Epithelial cell of esophagus (primary cell): ENCODE data around the gene CPNE4.

ENCODE experiments used
- DNase-seq: peaks from one replicate; pipeline ENCODE4 v3.0.0; 2010; ENCODE audit warnings: low read depth
- H3K4me3 ChIP-seq: 2 replicates; pipeline ENCODE4 v1.5.1; 2011; ENCODE audit warnings: mild to moderate bottlenecking, low read length, control low read depth
- TF ChIP-seq, protein P1 (sequence below): IDR thresholded peaks from 2 replicates; pipeline ENCODE4 v1.5.1; 2011; ENCODE audit warnings: low read depth, mild to moderate bottlenecking, low read length, control low read depth, inconsistent platforms; ENCODE audit not compliant: insufficient read depth; ENCODE audit errors: missing control alignments

The CPNE4 gene

DNA sequence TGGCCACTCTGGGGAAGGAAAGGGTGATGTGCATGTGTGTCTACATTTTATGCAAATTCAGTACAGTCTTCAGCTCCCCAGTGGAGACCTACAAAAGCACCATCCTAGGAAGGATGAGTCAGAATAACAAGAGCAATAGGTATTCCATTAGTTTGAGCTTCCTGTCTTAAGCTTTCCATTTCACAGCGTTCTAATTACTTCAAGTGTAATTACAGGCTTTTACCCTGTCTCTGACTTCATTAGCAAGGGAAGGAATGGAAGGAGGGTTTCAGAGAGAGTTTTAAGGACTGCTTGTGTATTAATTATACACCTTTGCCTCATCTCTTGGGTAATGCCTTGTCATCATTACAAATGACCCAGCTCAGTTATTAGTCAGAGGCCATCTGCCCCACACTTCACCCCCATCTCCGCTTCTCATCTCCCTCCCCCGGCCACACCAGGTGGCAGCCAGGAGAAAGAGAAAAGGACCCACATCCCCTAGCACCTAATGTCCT is 329.2 kb downstream of the CPNE4 start:
- peak; percentile 57 for DNase-seq
- no peak overlapping the region for H3K4me3 ChIP-seq
- TF ChIP-seq, protein P1, sequence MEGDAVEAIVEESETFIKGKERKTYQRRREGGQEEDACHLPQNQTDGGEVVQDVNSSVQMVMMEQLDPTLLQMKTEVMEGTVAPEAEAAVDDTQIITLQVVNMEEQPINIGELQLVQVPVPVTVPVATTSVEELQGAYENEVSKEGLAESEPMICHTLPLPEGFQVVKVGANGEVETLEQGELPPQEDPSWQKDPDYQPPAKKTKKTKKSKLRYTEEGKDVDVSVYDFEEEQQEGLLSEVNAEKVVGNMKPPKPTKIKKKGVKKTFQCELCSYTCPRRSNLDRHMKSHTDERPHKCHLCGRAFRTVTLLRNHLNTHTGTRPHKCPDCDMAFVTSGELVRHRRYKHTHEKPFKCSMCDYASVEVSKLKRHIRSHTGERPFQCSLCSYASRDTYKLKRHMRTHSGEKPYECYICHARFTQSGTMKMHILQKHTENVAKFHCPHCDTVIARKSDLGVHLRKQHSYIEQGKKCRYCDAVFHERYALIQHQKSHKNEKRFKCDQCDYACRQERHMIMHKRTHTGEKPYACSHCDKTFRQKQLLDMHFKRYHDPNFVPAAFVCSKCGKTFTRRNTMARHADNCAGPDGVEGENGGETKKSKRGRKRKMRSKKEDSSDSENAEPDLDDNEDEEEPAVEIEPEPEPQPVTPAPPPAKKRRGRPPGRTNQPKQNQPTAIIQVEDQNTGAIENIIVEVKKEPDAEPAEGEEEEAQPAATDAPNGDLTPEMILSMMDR = no peak

DNA sequence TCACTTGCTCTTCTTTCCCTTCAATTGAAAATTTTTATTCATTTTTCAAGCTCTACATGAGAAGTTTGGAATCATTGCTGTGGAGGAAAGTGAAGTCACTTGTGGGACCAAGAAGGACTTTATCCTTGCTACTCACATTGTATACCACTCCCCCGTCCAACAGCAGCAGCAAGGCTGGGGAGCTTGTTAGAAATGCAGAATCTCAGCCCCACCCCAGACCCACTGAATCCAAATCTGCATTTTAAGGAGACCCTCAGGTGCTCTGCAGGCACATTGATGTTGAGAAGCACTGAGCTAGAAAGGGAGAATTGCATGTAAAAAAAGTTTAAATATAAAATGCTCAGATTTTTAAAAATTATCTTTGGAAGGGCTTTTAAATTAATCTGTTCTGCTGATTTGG is 329.7 kb downstream of the CPNE4 start:
- TF ChIP-seq, protein P1 = no peak
- no peak overlapping the region for H3K4me3 ChIP-seq
- DNase-seq = no peak

DNA sequence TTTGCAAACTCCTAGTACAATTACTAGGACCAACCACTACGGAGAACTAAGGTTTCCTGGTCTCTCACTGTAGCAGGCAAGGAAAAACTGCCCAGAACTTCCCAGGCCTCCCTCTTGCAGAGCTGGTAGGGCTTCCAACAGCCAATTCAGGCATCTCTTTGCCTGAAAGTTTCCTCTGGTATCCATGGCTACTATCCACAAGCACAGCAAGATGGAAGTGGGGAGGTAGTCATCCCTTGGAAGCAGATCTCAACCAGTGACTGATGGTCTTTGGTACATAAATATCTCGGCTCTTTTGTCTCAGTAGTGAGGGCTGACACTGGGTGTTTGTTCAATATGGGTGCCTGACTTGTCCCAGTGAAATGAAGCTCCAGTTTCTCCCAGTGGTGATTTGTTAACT is 330.7 kb downstream of the CPNE4 start:
- TF ChIP-seq, protein P1 = no peak
- no peak overlapping the region for H3K4me3 ChIP-seq
- no peak for DNase-seq

DNA sequence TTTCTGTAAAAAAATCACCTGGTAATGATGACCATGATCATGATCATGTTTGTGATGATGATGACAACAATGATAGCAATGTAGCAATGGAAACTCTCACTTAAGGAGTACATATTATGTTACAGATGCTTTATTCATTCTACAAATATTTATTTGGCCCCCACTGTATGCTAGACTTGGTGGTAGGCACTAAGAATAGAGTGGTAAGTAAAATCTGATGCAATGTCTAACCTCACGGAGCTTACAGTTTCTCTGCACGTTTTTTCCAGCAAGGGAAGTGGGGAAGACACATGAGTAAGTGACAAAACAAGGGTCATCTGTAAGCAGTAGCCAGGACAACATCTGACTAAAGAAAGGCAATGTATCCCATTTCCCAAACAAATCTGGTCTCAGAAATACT is 332.7 kb downstream of the CPNE4 start:
- TF ChIP-seq, protein P1 = no peak
- H3K4me3 ChIP-seq = no peak overlapping the region
- no peak for DNase-seq

DNA sequence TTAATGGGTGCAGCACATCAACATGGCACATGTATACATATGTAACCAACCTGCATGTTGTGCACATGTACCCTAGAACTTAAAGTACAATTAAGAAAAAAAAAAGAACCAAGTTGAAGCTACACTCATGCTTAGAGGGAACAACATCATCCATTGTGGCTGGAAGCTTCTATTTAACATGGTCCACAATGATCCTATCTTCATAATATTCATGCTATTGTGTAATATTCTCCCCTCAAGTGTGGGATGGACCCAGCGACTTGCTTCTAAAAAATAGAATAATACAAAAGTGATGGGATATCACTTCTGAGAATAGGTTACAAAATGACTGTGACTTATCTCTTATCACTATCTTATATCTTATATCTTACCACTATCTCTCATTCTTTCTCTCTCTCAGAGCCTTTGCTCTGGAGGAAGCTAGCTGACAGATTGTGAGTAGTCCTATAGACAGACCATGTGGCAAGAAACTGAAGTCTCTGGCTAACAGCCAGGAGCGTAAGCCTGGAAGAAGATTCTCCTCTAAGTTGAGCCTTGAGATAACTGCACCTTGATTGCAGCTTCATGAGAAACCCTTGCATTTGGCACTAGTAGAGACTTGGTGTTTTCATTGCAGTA is 333.6 kb downstream of the CPNE4 start:
- no peak overlapping the region for H3K4me3 ChIP-seq
- TF ChIP-seq, protein P1 = no peak
- no peak for DNase-seq

DNA sequence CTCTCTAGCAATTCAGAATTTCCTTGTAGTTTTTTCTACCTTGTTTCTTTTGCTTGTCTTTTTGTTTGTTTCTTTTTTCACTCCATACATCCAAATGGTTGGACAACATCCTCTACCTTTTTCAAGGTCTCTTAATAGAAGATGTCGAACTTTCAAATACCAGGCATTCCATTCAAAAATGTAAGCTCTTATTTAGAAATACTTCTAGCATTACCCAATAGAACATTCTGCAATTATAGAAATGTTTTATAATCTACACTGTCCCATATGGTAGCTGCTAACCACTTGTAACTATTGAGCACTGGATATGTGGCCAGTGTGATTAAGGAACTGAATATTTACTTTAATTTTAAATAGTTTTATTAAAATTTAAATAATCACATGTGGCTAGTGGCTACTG is 335.8 kb downstream of the CPNE4 start:
- DNase-seq = no peak

More for the DNA sequence above, 335.8 kb downstream of the CPNE4 start:
- TF ChIP-seq, protein P1 = no peak
- no peak overlapping the region for H3K4me3 ChIP-seq
